ENCODE results near the gene FBXO24. TPM values are rescaled to one million over a fixed set of nuclear protein-coding genes. Genes with fewer than 3 reads are reported as not detected.
A peak's percentile ranks its signal among the peaks of the same experiment; 100 is the strongest.

The FBXO24 gene
- polyA plus RNA-seq, 6 donors from 2014 or later, result 0.13 to 1.7 (median 0.89) TPM; not detected in 1

DNA sequence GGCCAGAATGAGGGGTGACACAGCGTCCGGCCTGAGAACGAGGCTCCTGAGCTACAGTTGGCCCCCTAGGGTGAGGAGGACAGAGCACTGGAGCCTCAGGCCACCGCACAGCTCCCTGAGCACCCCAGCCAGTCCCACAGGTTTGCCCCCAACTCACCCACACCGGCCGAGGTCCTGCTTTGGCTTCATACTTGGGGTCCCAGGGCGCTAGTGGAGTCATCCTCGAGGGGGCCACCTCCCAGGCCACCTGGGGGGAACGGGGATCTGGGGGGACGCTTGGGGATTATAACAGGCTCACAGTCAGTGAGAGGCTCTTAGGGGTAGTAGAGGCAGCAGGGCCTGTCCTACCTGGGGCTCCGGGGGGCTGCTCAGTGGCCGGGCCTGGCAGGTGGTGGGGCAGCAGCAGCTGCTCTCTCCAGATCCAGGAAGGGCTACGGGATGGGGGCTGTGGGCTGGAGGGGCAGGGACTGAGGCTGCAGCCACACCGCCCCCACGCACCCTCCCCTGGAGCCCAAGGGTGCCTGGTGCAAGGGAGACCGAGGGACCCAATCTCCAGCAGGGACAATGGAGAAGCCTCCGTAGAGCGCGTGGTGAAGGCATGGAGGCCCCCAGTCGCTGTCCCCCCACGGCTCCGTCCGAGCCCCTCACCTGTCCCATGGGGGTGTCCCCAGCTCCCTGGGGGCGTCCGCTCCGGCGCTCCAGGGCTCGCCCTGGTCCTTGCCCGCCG, 13.0 kb upstream of the FBXO24 start:
- no peaks in the 10 kb centered on the region for H3K9me3 Mint-ChIP-seq
- ATAC-seq (ENCODE audit: low read depth in 2 of 2) (no peak), DNase-seq (no peak)
- H3K4me3 Mint-ChIP-seq, result no peak overlapping the region
- H3K27me3 Mint-ChIP-seq, result no peaks in the 10 kb centered on the region
- H3K36me3 Mint-ChIP-seq, result peaks cover 0 to 21% of the 10 kb centered on the region in 2 donors
- H3K4me1 Mint-ChIP-seq, result peaks cover 19 to 37% (median 30%) of the 10 kb centered on the region in 3 donors
- peak overlapping the region in 1 of 6 donors; percentile 71 for H3K27ac Mint-ChIP-seq

DNA sequence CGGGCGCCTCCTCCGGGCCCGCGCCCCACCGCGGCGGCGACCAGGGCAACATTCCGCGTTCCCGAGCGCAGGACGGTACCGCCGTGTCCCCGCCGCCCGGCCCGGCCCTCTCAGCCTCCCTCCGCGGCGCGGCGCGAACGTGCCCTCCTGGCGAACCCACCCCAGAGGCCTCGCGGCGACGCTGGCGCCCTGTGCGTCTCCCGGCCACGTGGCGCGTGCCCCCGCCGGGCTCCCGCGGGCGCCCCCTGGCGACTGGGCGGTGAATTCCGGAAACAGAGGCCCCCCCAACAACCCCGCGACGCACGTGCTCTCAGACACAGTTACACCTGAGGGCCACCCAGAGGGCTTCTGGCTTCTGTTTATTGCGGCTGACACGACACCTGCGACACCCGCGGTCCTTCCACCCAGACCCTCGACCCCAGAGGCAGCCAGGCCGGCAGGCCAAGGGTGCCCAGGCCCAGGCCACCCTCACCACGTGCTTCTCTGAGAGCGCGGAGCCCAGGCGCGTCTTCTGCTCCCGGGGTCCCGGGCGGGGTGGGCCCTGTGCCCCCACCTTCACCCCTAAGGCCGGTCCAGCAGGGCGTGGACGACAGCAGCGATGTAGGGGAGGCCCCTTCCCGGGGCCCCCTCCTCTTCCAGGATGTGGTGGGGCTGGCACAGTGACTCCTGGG, 12.3 kb upstream of the FBXO24 start, which contains the start of gene SAP25:
TSS of gene SAP25 (minus strand) at position 210 of the 671 bp plus-strand sequence. CDS start at position 52, 158 bp downstream.
- no peaks in the 10 kb centered on the region for H3K27me3 Mint-ChIP-seq
- peaks cover 0 to 21% of the 10 kb centered on the region in 2 donors for H3K36me3 Mint-ChIP-seq
- DNase-seq, result no peak
- peaks cover 14 to 32% (median 22%) of the 10 kb centered on the region in 3 donors for H3K4me1 Mint-ChIP-seq
- no peak for ATAC-seq (ENCODE audit: low read depth in 2 of 2)
- no peak within 1 kb of the TSS for H3K4me3 Mint-ChIP-seq
- no peaks in the 10 kb centered on the region for H3K9me3 Mint-ChIP-seq
- peak within 1 kb of the TSS in 1 of 6 donors; percentile 71 for H3K27ac Mint-ChIP-seq

DNA sequence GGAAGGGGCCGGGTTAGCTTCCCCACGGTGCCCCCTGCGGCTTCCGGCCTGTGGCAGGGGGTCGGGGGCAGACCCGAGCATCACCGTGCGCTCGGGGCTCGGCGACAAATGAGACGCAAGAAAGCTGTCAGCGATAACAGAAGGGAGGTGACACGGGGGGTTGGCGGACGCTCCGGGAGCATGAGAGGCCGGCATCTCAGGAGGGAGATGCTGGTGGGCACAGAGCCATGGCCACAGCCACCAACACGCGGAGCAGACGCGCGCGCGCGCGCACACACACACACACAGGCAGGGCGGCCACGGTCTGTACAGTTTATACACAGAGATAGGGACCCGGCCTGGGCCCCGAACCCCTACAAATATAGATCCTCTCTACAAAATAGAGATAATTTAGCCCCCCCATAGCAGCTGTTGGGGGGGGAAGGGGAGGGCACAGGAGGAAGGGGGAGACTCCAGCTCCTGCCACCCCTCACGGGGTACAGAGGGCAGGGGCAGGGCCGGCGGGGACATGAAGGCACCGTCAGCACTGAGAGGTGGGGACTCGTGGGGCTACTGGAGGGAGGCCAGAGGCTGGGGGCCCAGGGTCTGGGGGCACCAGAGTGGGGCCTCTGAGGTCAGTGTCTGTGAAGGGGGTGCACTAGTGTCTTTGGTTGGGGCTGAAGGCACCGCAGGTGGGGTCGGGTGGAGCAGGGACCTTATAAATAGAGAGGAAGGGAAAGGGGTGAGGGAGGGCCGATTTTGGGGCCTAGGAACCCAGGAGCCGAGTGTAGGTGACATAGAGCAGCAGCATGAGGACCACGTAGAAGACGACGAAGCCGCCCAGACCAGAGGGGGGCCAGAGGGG, 11.5 kb upstream of the FBXO24 start:
- Mint-ChIP-seq H3K27ac (no peak overlapping the region), H3K36me3 (peaks cover 0 to 21% of the 10 kb centered on the region in 2 donors), H3K9me3 (no peaks in the 10 kb centered on the region), H3K27me3 (no peaks in the 10 kb centered on the region), H3K4me3 (no peak overlapping the region), H3K4me1 (peaks cover 8 to 27% (median 16%) of the 10 kb centered on the region in 3 donors)
- ATAC-seq (ENCODE audit: low read depth in 2 of 2) (no peak), DNase-seq (no peak)

DNA sequence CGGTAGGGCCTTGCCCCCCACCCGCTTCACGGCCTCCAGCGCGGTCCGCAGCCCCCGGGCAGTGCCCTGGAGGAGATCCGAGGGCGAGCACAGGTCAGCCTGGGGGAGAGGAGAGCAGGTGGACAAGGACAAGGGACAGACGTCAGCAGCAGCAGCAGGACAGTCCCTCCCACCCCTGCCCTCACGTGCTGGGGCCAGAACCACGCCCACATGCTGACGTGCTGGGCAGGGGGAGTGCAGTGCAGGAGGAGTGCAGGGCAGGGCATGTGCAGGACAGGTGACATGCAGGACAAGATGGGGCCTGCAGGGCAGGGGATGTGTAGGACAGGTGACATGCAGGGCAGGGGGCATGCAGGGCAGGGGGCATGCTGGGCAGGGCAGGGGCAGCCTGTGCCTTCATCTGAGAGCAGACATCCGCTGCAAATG, 10.9 kb upstream of the FBXO24 start:
- H3K27me3 Mint-ChIP-seq, result no peaks in the 10 kb centered on the region
- H3K4me3 Mint-ChIP-seq, result no peak overlapping the region
- peaks cover 0 to 21% of the 10 kb centered on the region in 2 donors for H3K36me3 Mint-ChIP-seq
- no peaks in the 10 kb centered on the region for H3K9me3 Mint-ChIP-seq
- DNase-seq (no peak), ATAC-seq (ENCODE audit: low read depth in 2 of 2) (no peak)
- H3K27ac Mint-ChIP-seq, result no peak overlapping the region
- H3K4me1 Mint-ChIP-seq, result peaks cover 8 to 21% (median 18%) of the 10 kb centered on the region in 3 donors

DNA sequence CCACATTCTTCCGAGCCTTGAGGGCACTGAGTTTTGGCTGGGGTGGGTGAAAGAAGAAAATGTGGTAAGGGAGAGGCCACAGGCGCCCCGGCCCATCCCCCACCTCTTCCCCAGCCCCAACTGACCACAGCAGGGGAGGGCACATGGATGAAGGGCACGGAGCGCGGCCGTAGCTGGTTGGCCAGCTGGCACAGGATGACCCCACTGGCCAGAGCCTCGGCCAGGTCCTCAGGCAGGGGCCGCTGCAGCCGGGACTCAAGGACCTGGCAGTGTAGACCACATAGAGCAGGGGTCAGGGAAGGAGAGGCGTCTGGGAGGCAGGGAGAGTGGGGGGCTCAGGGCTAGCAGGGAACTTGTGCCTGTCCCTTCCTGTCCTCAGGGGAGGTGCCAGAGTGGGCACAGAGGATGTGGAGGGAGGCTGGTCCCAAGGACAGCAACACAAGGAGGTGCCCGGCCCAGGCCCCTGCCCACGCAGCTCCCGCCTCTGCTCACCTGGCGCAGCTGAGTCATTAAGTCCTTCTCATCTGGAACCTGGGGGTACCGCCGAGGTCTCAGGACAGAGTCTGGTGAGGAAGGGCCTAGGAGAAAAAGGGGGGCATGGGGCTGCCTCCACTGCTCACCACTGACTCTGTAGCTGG, 10.3 kb upstream of the FBXO24 start:
- Mint-ChIP-seq H3K27ac (no peak overlapping the region), H3K27me3 (no peaks in the 10 kb centered on the region), H3K4me1 (peaks cover 8 to 15% (median 13%) of the 10 kb centered on the region in 3 donors), H3K36me3 (peaks cover 0 to 21% of the 10 kb centered on the region in 2 donors), H3K4me3 (no peak overlapping the region), H3K9me3 (no peaks in the 10 kb centered on the region)
- DNase-seq, result no peak
- ATAC-seq (ENCODE audit: low read depth in 2 of 2), result no peak

DNA sequence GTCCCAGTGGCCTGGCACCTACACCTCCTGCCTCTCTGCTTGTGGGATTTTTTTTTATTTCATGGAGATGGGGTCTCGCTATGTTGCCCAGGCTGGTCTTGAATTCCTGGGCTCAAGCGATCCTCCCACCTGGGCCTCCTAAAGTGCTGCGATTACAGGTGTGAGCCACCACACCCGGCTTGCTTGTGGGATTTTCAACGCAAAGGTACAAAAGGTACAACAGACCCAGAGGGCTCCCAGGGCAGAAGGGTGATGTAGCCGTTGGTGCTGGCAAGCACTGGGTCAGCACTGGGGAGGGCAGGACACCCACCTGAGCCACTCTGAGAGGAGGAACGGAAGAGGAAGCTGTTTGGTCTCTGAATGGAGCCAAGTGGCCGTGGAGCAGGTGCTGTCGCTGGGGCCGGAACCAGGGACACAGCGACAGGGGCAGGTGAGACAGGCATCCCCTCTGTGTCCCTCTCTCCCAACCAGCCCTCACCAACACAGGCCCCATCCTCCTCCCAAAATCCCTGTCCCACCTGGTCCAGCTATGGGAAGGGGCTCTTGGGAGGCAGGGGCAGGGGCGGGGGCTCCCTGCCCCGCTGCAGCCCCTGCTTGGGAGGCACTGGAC, 9.6 kb upstream of the FBXO24 start:
- no peaks in the 10 kb centered on the region for H3K27me3 Mint-ChIP-seq
- no peak overlapping the region for H3K4me3 Mint-ChIP-seq
- H3K36me3 Mint-ChIP-seq, result peaks cover 0 to 21% of the 10 kb centered on the region in 2 donors
- H3K4me1 Mint-ChIP-seq, result peaks cover 8 to 14% (median 12%) of the 10 kb centered on the region in 3 donors
- DNase-seq (no peak), ATAC-seq (ENCODE audit: low read depth in 2 of 2) (no peak)
- H3K27ac Mint-ChIP-seq, result no peak overlapping the region
- H3K9me3 Mint-ChIP-seq, result no peaks in the 10 kb centered on the region

DNA sequence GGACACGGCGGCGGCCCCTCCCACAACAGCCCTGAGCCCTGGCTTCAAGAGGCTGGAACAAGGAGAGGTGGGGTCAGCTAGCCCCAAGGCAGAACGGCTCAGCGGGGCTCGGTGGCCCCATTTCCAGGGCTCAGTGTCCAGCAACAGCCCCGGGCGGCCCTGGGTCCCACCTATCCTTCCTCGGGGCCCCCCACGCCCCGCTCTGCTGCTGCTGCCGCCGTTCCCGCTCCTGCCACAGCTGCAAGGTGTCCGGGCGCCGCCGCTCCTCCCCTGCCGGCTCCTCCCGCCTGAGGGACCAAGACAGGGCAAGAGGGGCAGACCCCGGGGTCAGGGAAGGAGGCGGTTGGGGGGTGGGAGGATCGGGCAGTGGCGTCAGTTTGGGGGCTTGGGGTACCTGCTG, 9.0 kb upstream of the FBXO24 start:
- no peaks in the 10 kb centered on the region for H3K9me3 Mint-ChIP-seq
- H3K27me3 Mint-ChIP-seq, result no peaks in the 10 kb centered on the region
- H3K36me3 Mint-ChIP-seq, result peaks cover 0 to 21% of the 10 kb centered on the region in 2 donors
- peaks cover 4 to 9% (median 8%) of the 10 kb centered on the region in 3 donors for H3K4me1 Mint-ChIP-seq
- no peak overlapping the region for H3K27ac Mint-ChIP-seq
- no peak for ATAC-seq (ENCODE audit: low read depth in 2 of 2)
- no peak for DNase-seq
- H3K4me3 Mint-ChIP-seq, result no peak overlapping the region

DNA sequence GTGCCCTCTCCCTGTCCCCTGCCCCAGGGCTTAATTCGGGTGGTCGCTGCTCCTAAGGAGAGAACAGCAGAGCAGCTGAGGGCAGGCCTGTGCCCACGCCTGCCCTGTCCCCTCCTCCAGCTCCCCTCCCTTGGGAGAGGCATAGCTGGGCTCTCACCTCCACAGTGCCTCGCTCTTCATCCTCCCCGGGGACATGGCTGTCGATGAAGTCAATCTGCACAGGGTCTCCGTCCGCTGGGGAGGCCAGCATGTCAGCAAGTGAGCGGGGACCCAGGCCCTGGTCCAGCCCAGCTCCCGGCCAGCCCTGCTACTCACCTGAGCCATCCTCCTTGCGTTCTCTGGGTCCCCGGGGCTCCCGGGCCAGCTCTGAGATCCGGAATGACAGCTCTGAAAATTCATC, 8.6 kb upstream of the FBXO24 start:
- H3K36me3 Mint-ChIP-seq, result peaks cover 0 to 21% of the 10 kb centered on the region in 2 donors
- H3K4me1 Mint-ChIP-seq, result peaks cover 5 to 11% (median 8%) of the 10 kb centered on the region in 3 donors
- DNase-seq (no peak), ATAC-seq (ENCODE audit: low read depth in 2 of 2) (no peak)
- H3K27me3 Mint-ChIP-seq, result no peaks in the 10 kb centered on the region
- no peaks in the 10 kb centered on the region for H3K9me3 Mint-ChIP-seq
- no peak overlapping the region for H3K4me3 Mint-ChIP-seq
- no peak overlapping the region for H3K27ac Mint-ChIP-seq

DNA sequence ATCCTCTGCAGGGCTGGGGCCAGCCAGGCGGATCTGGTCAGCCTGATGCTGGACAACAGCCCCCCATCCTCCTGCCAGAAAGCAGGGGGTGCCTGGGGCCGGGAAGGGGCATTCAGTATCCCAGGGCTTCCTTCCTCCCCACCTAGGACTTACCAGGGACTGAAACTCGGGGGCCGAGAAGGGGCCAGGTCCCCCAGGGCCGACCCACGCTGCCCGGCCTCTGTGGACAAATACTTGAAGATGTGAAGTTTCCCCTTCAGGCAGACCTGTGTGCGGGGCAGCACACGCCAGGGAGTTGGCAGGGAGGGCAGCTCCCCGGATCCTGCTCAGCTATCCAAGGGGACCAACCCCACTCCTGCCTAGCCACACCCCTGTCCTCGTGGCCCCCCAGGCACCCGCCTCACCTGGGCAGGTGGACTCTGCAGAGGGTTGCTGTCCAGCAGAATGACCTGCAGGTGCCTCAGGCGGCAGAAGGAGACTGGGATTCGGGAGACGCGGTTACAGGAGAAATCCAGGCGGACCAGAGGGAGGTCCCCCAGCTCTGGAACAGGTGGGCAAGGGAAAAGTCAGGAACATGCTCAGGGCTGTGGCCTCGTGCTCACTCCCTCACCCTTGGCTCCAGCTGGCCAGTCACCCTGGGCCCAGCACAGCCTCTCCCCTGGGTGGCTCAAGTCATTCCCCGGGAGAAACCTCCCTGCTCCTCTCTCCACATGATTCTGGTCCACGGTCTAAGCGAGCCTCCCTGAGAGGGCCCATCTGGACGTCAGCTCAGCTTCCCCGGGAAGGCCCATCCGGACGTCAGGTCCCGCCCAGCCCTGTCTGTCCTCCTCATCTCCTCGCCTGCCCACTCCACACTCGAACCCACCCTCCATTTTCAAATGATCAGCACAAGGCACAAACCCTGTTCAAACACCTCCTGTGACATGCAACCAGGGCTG, 7.6 kb upstream of the FBXO24 start:
- no peaks in the 10 kb centered on the region for H3K9me3 Mint-ChIP-seq
- DNase-seq (no peak), ATAC-seq (ENCODE audit: low read depth in 2 of 2) (no peak)
- peaks cover 0 to 21% of the 10 kb centered on the region in 2 donors for H3K36me3 Mint-ChIP-seq
- H3K27ac Mint-ChIP-seq, result peak overlapping the region in 2 of 6 donors; percentile 24 to 37
- no peaks in the 10 kb centered on the region for H3K27me3 Mint-ChIP-seq
- peak overlapping the region in 2 of 8 donors; percentile 16 to 61 for H3K4me3 Mint-ChIP-seq
- H3K4me1 Mint-ChIP-seq, result peaks cover 13 to 21% (median 18%) of the 10 kb centered on the region in 3 donors

DNA sequence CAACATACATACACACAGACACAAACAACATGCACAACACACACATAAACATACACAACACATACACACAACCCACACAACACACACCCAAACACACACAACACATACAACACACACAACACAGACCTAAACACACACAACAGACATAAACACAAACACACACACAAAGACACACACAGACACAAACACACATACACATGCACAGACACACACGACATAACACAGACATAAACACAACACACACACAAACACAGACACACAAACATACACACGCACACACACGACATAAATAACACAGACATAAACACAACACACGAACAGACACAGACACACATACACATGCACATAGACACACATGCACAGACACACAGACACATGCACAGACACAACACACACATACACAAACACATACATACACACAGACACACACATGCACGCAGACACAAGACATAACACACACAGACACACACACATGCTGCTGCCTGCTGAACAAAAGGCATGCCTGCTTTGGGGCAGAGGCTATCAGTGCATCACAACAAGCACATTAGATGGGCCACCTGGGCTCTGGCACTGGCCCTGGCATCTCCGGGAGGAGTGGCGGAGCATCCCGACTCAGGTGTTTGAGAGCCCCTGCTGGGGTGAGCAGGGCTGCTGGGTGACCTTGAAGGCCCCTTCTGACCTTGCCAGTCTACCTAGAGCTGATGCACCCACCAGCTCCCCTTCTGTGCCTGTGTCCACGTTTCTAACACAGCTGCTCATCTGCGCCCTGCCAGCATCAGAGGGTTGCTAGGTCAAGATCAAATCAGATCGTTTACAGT, 5.5 kb upstream of the FBXO24 start:
- H3K27me3 Mint-ChIP-seq, result no peaks in the 10 kb centered on the region
- no peak overlapping the region for H3K4me3 Mint-ChIP-seq
- DNase-seq (no peak), ATAC-seq (ENCODE audit: low read depth in 2 of 2) (no peak)
- H3K36me3 Mint-ChIP-seq, result peaks cover 0 to 11% of the 10 kb centered on the region in 2 donors
- no peaks in the 10 kb centered on the region for H3K9me3 Mint-ChIP-seq
- peaks cover 30 to 40% (median 39%) of the 10 kb centered on the region in 3 donors for H3K4me1 Mint-ChIP-seq
- peak overlapping the region in 1 of 6 donors; percentile 42 for H3K27ac Mint-ChIP-seq

DNA sequence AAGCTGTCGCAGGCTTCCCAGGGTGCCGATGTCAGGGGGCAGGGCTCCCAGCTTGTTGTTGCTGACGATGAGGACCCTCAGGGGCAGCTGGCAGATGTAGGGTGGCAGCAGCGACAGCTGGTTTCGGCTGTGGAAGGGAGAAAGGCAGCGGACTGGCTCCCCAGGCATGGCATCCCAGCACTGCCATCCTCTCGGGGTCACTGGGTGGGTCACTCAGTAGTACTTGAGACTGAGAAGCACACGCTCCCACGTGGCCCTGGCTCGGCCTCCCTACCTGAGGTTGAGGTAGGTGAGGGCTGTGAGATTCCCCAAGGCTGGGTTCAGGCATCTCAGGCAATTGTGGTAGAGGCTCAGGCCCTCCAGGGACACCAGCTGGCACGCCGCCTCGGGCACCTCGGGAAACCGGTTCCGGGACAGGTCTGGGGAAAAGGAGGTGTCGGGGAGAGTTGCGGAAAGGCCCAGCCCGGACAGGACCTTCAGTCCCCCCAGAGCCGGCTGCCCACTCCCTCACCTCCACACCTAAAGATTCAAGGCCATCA, 4.0 kb upstream of the FBXO24 start:
- no peaks in the 10 kb centered on the region for H3K27me3 Mint-ChIP-seq
- H3K4me1 Mint-ChIP-seq, result peaks cover 35 to 47% (median 43%) of the 10 kb centered on the region in 3 donors
- peak overlapping the region in 7 of 8 donors; percentile 44 to 99 (median 95) for H3K4me3 Mint-ChIP-seq
- DNase-seq (no peak), ATAC-seq (ENCODE audit: low read depth in 2 of 2) (no peak)
- H3K27ac Mint-ChIP-seq, result peak overlapping the region in 4 of 6 donors; percentile 95 to 100 (median 98)
- H3K36me3 Mint-ChIP-seq, result no peaks in the 10 kb centered on the region
- H3K9me3 Mint-ChIP-seq, result no peaks in the 10 kb centered on the region

All from naive B cell (primary cell).